ENCODE results near the gene ENTHD1.

Gene ENTHD1

GRCh38 chr22:39703091-39703490, 190.5 kb downstream of the ENTHD1 start:
- H3K4me3 ChIP-seq (replicated peaks; ENCODE audit: low read depth, low read length) = no peak overlapping the region
- H3K27me3 ChIP-seq (replicated peaks; ENCODE audit: control insufficient read depth, insufficient read depth, low read length) = peaks cover 3% of the 10 kb centered on the region
- no peaks in the 10 kb centered on the region for H3K36me3 ChIP-seq (ENCODE audit: control insufficient read depth, insufficient read depth, low read length)
- no peak for DNase-seq (ENCODE audit: extremely low read depth, insufficient read length)
- TF ChIP-seq CTCF (IDR thresholded peaks at IDR 0.05; ENCODE audit: insufficient read depth, low read length, poor library complexity, severe bottlenecking) = no peak

- no peak for TF ChIP-seq CTCF (IDR thresholded peaks at IDR 0.05; ENCODE audit: insufficient read depth, low read length, poor library complexity, severe bottlenecking)
- Histone ChIP-seq H3K27me3 (replicated peaks; ENCODE audit: control insufficient read depth, insufficient read depth, low read length) (peaks cover 3% of the 10 kb centered on the region), H3K36me3 (ENCODE audit: control insufficient read depth, insufficient read depth, low read length) (no peaks in the 10 kb centered on the region), H3K4me3 (replicated peaks; ENCODE audit: low read depth, low read length) (no peak overlapping the region)
- DNase-seq (ENCODE audit: extremely low read depth, insufficient read length) = no peak
These were observed 193.0 kb downstream of the ENTHD1 start for GRCh38 chr22:39700565-39700964.

GRCh38 chr22:39699631-39700360, 193.8 kb downstream of the ENTHD1 start:
- no peaks in the 10 kb centered on the region for H3K36me3 ChIP-seq (ENCODE audit: control insufficient read depth, insufficient read depth, low read length)
- peaks cover 3% of the 10 kb centered on the region for H3K27me3 ChIP-seq (replicated peaks; ENCODE audit: control insufficient read depth, insufficient read depth, low read length)
- DNase-seq (ENCODE audit: extremely low read depth, insufficient read length) = no peak
- no peak overlapping the region for H3K4me3 ChIP-seq (replicated peaks; ENCODE audit: low read depth, low read length)
- no peak for TF ChIP-seq CTCF (IDR thresholded peaks at IDR 0.05; ENCODE audit: insufficient read depth, low read length, poor library complexity, severe bottlenecking)

GRCh38 chr22:39697790-39698430, 195.7 kb downstream of the ENTHD1 start:
- no peak overlapping the region for H3K4me3 ChIP-seq (replicated peaks; ENCODE audit: low read depth, low read length)
- TF ChIP-seq CTCF (IDR thresholded peaks at IDR 0.05; ENCODE audit: insufficient read depth, low read length, poor library complexity, severe bottlenecking) = no peak
- H3K36me3 ChIP-seq (ENCODE audit: control insufficient read depth, insufficient read depth, low read length) = no peaks in the 10 kb centered on the region
- H3K27me3 ChIP-seq (replicated peaks; ENCODE audit: control insufficient read depth, insufficient read depth, low read length) = peaks cover 3% of the 10 kb centered on the region
- DNase-seq (ENCODE audit: extremely low read depth, insufficient read length) = no peak

- no peaks in the 10 kb centered on the region; the same call in 1 of the 2 replicates for H3K27me3 ChIP-seq (replicated peaks; ENCODE audit: control insufficient read depth, insufficient read depth, low read length)
- no peak overlapping the region for H3K4me3 ChIP-seq (replicated peaks; ENCODE audit: low read depth, low read length)
- no peak for DNase-seq (ENCODE audit: extremely low read depth, insufficient read length)
- no peaks in the 10 kb centered on the region for H3K36me3 ChIP-seq (ENCODE audit: control insufficient read depth, insufficient read depth, low read length)
- no peak for TF ChIP-seq CTCF (IDR thresholded peaks at IDR 0.05; ENCODE audit: insufficient read depth, low read length, poor library complexity, severe bottlenecking)
These were observed 199.5 kb downstream of the ENTHD1 start for GRCh38 chr22:39693943-39694500.

Measured in GM06990 (cell line).